H1 (cell line): Measurements from ENCODE around the gene DOK3. TPM values are rescaled to one million over a fixed set of nuclear protein-coding genes. Genes with fewer than 3 reads are reported as not detected.

ENCODE experiments used
- CTCF ChIA-PET: fragments of 300-600 bp; sonication (Branson Sonifier 250); formaldehyde crosslinking; loops from one replicate; lab custom pipeline; 2021; ENCODE audit not compliant: partially characterized antibody; lab: Charles Lee
- POLR2A ChIA-PET: fragments of 300-600 bp; sonication (Branson Sonifier 250); formaldehyde crosslinking; loops from one replicate; lab custom pipeline; 2021; ENCODE audit warnings: inconsistent platforms; ENCODE audit not compliant: partially characterized antibody; lab: Charles Lee
- DNase-seq, 2 experiments: peaks; one replicate each; pipeline versions ENCODE4 v3.0.0 to v3.0.0-alpha.2; 2010 to 2022; ENCODE audit warnings: low spot score in 2 of 2, low read depth in 1 of 2, mixed read lengths in 1 of 2
- FAIRE-seq: peaks from 2 replicates; lab custom pipeline; 2011; peaks lifted over from hg19 to GRCh38; lab: Jason Lieb, UNC
- H2AFZ ChIP-seq: 2 replicates; pipeline ENCODE4 v1.8.1; 2012; ENCODE audit warnings: low read length, inconsistent platforms
- H2AK5ac ChIP-seq: 2 replicates; pipeline ENCODE4 v1.6.1; 2013; ENCODE audit warnings: low read depth, low read length
- H2BK120ac ChIP-seq: replicated peaks from 2 replicates; pipeline ENCODE3; 2013; ENCODE audit warnings: low read depth, low read length, inconsistent platforms
- H2BK12ac ChIP-seq: 2 replicates; pipeline ENCODE4 v1.6.1; 2013; ENCODE audit warnings: low read depth, low read length
- H2BK15ac ChIP-seq: 2 replicates; pipeline ENCODE4 v1.6.1; 2013; ENCODE audit warnings: low read length
- H2BK20ac ChIP-seq: 2 replicates; pipeline ENCODE4 v1.6.1; 2013; ENCODE audit warnings: low read length
- H2BK5ac ChIP-seq: 2 replicates; pipeline ENCODE4 v1.6.1; 2013; ENCODE audit warnings: low read depth, low read length
- H3K14ac ChIP-seq: 2 replicates; pipeline ENCODE4 v1.6.1; 2013; ENCODE audit warnings: inconsistent platforms; ENCODE audit not compliant: insufficient read length
- H3K18ac ChIP-seq: 2 replicates; pipeline ENCODE4 v1.6.1; 2013; ENCODE audit warnings: low read length; ENCODE audit errors: extremely low read depth
- H3K23ac ChIP-seq: 2 replicates; pipeline ENCODE4 v1.6.1; 2013; ENCODE audit warnings: inconsistent platforms; ENCODE audit not compliant: insufficient read length
- H3K23me2 ChIP-seq: 2 replicates; pipeline ENCODE4 v1.6.1; 2013; ENCODE audit warnings: low read depth, low read length
- H3K27ac ChIP-seq: 2 replicates; pipeline ENCODE4 v1.6.1; 2011; ENCODE audit warnings: low read depth, low read length, inconsistent platforms
- H3K27me3 ChIP-seq, 4 experiments: replicated peaks in 1 of 4; 1 replicate in 1 of 4; 2 replicates in 3 of 4; pipeline versions ENCODE4 v1.6.1 to v1.8.1; 2011 to 2013; ENCODE audit warnings: low read length in 3 of 4, mild to moderate bottlenecking in 3 of 4, inconsistent platforms in 2 of 4, mixed read lengths in 2 of 4, moderate library complexity in 1 of 4; ENCODE audit not compliant: control insufficient read depth in 3 of 4, insufficient read depth in 3 of 4; ENCODE audit errors: extremely low read depth in 1 of 4
- H3K36me3 ChIP-seq, 4 experiments: 2 replicates each; pipeline versions ENCODE4 v1.6.1 to v1.8.1; 2011 to 2013; ENCODE audit warnings: mild to moderate bottlenecking in 4 of 4, low read length in 3 of 4, moderate library complexity in 2 of 4, control low read depth in 1 of 4, inconsistent platforms in 1 of 4; ENCODE audit not compliant: insufficient read depth in 4 of 4, control insufficient read depth in 2 of 4
- H3K4ac ChIP-seq: replicated peaks from 2 replicates; pipeline ENCODE3; 2013; ENCODE audit warnings: low read length, low read depth, mixed read lengths, inconsistent platforms; ENCODE audit not compliant: insufficient read length
- H3K4me1 ChIP-seq, 4 experiments: replicated peaks in 1 of 4; 1 replicate in 1 of 4; 2 replicates in 3 of 4; pipeline versions ENCODE4 v1.6.1 to v1.8.1; 2011 to 2013; ENCODE audit warnings: low read length in 3 of 4, inconsistent platforms in 2 of 4, mixed read lengths in 1 of 4; ENCODE audit not compliant: insufficient read depth in 4 of 4, control insufficient read depth in 3 of 4
- H3K4me2 ChIP-seq, 2 experiments: 2 replicates each; pipeline versions ENCODE4 v1.6.1 to v1.8.1; 2011 to 2013; ENCODE audit warnings: low read depth in 2 of 2, low read length in 2 of 2, control low read depth in 1 of 2, inconsistent platforms in 1 of 2, mild to moderate bottlenecking in 1 of 2; ENCODE audit not compliant: insufficient read depth in 1 of 2
- H3K4me3 ChIP-seq, 4 experiments: fragments of 200-600, 300-600 bp in 1 of 4; sonication (generic), shearing (Covaris generic), sonication (Bioruptor Twin) in 1 of 4; 2 replicates each; pipeline versions ENCODE4 v1.5.1 to v1.8.1; 2011 to 2016; ENCODE audit warnings: low read length in 4 of 4, low read depth in 3 of 4, control low read depth in 2 of 4, inconsistent platforms in 2 of 4, mild to moderate bottlenecking in 2 of 4, mixed read lengths in 1 of 4, moderate library complexity in 1 of 4; ENCODE audit not compliant: insufficient read depth in 2 of 4; ENCODE audit errors: extremely low read depth in 1 of 4
- H3K56ac ChIP-seq: replicated peaks from 2 replicates; pipeline ENCODE3; 2013; ENCODE audit warnings: low read depth, mild to moderate bottlenecking, mixed read lengths, low read length, inconsistent platforms; ENCODE audit not compliant: insufficient read length
- H3K79me1 ChIP-seq: 2 replicates; pipeline ENCODE4 v1.6.1; 2013; ENCODE audit warnings: low read depth, low read length, control low read depth
- H3K79me2 ChIP-seq, 2 experiments: 2 replicates each; pipeline versions ENCODE4 v1.6.1 to v1.8.1; 2012 to 2013; ENCODE audit warnings: low read length in 2 of 2, mild to moderate bottlenecking in 2 of 2, inconsistent platforms in 1 of 2; ENCODE audit not compliant: insufficient read depth in 2 of 2, control insufficient read depth in 1 of 2
- H3K9ac ChIP-seq, 4 experiments: replicated peaks in 1 of 4; 1 replicate in 1 of 4; 2 replicates in 3 of 4; pipeline versions ENCODE4 v1.6.1 to v1.8.1; 2011 to 2013; ENCODE audit warnings: low read depth in 3 of 4, low read length in 3 of 4, control low read depth in 2 of 4, mild to moderate bottlenecking in 2 of 4, moderate library complexity in 2 of 4, inconsistent platforms in 1 of 4; ENCODE audit errors: extremely low read depth in 1 of 4
- H3K9me3 ChIP-seq, 2 experiments: 2 replicates each; pipeline versions ENCODE4 v1.6.1 to v1.8.1; 2012 to 2013; ENCODE audit warnings: mild to moderate bottlenecking in 2 of 2, moderate library complexity in 2 of 2, control low read depth in 1 of 2, inconsistent platforms in 1 of 2, low read depth in 1 of 2, low read length in 1 of 2, mixed read lengths in 1 of 2; ENCODE audit not compliant: insufficient read depth in 2 of 2
- H4K20me1 ChIP-seq, 2 experiments: replicated peaks in 1 of 2; 2 replicates each; pipeline versions ENCODE3 to v1.8.1; 2011 to 2013; ENCODE audit warnings: inconsistent platforms in 2 of 2, low read length in 2 of 2, mild to moderate bottlenecking in 1 of 2; ENCODE audit not compliant: insufficient read depth in 2 of 2, control insufficient read depth in 1 of 2
- H4K5ac ChIP-seq: 2 replicates; pipeline ENCODE4 v1.6.1; 2013; ENCODE audit warnings: low read length, low read depth, mixed read lengths, inconsistent platforms; ENCODE audit not compliant: insufficient read length
- H4K8ac ChIP-seq: 2 replicates; pipeline ENCODE4 v1.8.0; 2013; ENCODE audit warnings: mild to moderate bottlenecking, moderate library complexity, low read length, inconsistent platforms; ENCODE audit not compliant: insufficient read depth; ENCODE audit errors: extremely low read depth
- H4K91ac ChIP-seq: replicated peaks from 2 replicates; pipeline ENCODE3; 2013; ENCODE audit warnings: low read length, mixed read lengths, inconsistent platforms; ENCODE audit not compliant: insufficient read length
- CHD2 ChIP-seq: IDR thresholded peaks from 2 replicates; pipeline ENCODE4 v1.6.1; 2012; ENCODE audit warnings: low read length, improper control_type of control experiment
- EP300 ChIP-seq, 2 experiments: IDR thresholded peaks; 1 replicate in 1 of 2; 2 replicates in 1 of 2; pipeline ENCODE4 v1.6.1; 2011 to 2012; ENCODE audit warnings: low read depth in 2 of 2, low read length in 2 of 2, mild to moderate bottlenecking in 2 of 2, borderline replicate concordance in 1 of 2, inconsistent platforms in 1 of 2, moderate library complexity in 1 of 2
- GABPA ChIP-seq: IDR thresholded peaks from 2 replicates; pipeline ENCODE4 v1.6.1; 2011; ENCODE audit warnings: mild to moderate bottlenecking, low read length, moderate library complexity, borderline replicate concordance; ENCODE audit not compliant: insufficient read depth
- NANOG ChIP-seq: IDR thresholded peaks from 2 replicates; pipeline ENCODE4 v1.6.1; 2011; ENCODE audit warnings: low read length, low read depth, mild to moderate bottlenecking, inconsistent platforms; ENCODE audit not compliant: insufficient read depth, poor library complexity, severe bottlenecking
- RBBP5 ChIP-seq: IDR thresholded peaks from 2 replicates; pipeline ENCODE4 v1.7.1; 2012; ENCODE audit warnings: low read depth, mild to moderate bottlenecking, inconsistent platforms, low read length, moderate library complexity, borderline replicate concordance
- SIN3A ChIP-seq, 2 experiments: IDR thresholded peaks in 1 of 2; conservative IDR thresholded peaks in 1 of 2; 2 replicates each; pipeline ENCODE4 v1.6.1; 2011 to 2012; ENCODE audit warnings: low read length in 2 of 2, improper control_type of control experiment in 1 of 2, low read depth in 1 of 2, mild to moderate bottlenecking in 1 of 2
- SP4 ChIP-seq: IDR thresholded peaks from 2 replicates; pipeline ENCODE4 v1.6.1; 2012; ENCODE audit warnings: low read length, inconsistent platforms
- WGBS, 2 experiments: shearing (Covaris generic) in 1 of 2; methylation state at CpG; one replicate each; pipeline versions ENCODE4 v1.1.6 to v1.1.7; 2013 to 2015; ENCODE audit warnings: low lambda C conversion rate in 2 of 2, mixed read lengths in 2 of 2, inconsistent platforms in 1 of 2, low coverage in 1 of 2, missing lambda C conversion rate in 1 of 2; ENCODE audit not compliant: insufficient replicate concordance in 2 of 2, insufficient coverage in 1 of 2, insufficient read length in 1 of 2; ENCODE audit errors: extremely low coverage in 1 of 2, missing lambda C conversion rate in 1 of 2; 5-methylcytosine and 5-hydroxymethylcytosine counted together
- polyA plus RNA-seq, 7 experiments: library from polyadenylated mRNA; depleted of rRNA in 3 of 7; stranded (reverse) in 5 of 7; unstranded in 2 of 7; fragments of >200 nt in 5 of 7; fragments of 200-250 nt in 2 of 7; gene quantifications; 1 replicate in 5 of 7; 2 replicates in 1 of 7; 4 replicates in 1 of 7; pipeline versions ENCODE4 v1.2.1 to v1.2.3, GENCODE V29; 2011 to 2013; ENCODE audit warnings: missing spikeins in 2 of 7, mixed read lengths in 2 of 7
- total RNA-seq: library from RNA; stranded (reverse); fragmentation: NEBNext Ultra II Directional; extraction: Animal tissue kit (Norgen Biotek cat#: 25700); gene quantifications from 2 replicates; pipeline ENCODE4 v1.2.1, GENCODE V29; 2021

The DOK3 gene
- total and polyA plus RNA-seq, 2 of the 8 experiments (the other 6 are each of a cell fraction or from before 2014, with no cell fraction given) = 4.2 to 6.4 TPM

GRCh38 chr5:177514541-177514940 is 4.9 kb upstream of the DOK3 start:
- H3K27me3 ChIP-seq = no peaks in the 10 kb centered on the region
- H2AFZ ChIP-seq = no peak overlapping the region
- peaks cover 5% of the 10 kb centered on the region; the same call in 1 of the 2 replicates for H3K79me1 ChIP-seq
- H4K8ac ChIP-seq = peak overlapping the region; percentile 53; the same call in 1 of the 2 replicates
- no peak overlapping the region for H4K91ac ChIP-seq
- FAIRE-seq (no peak), DNase-seq (no peak)
- H3K4me1 ChIP-seq = peaks cover 4 to 11% (median 6%) of the 10 kb centered on the region in 4 experiments; a peak in 6 of 7 replicates
- no peak overlapping the region for H3K4me3 ChIP-seq
- H3K4ac ChIP-seq = no peak overlapping the region
- no peak overlapping the region for H2BK5ac ChIP-seq
- no peak overlapping the region for H2BK15ac ChIP-seq
- no peak overlapping the region for H2BK20ac ChIP-seq
- H3K79me2 ChIP-seq = peaks cover 0 to 9% of the 10 kb centered on the region in 2 experiments; a peak in 1 of 4 replicates
- H2BK12ac ChIP-seq = no peak overlapping the region
- CTCF ChIA-PET = interaction anchor here (0.5 to 20.8 kb wide), 5 partner anchors 9 to 40 kb away, joined by 3 to 306 read pairs (median 4); no protein-coding TSS in a partner anchor
- TF ChIP-seq RBBP5 = no peak
- no peak for TF ChIP-seq NANOG
- TF ChIP-seq EP300 (IDR thresholded peaks at IDR 0.05; ENCODE audit: borderline replicate concordance in 1 of 2, low read depth in 2 of 2, low read length in 2 of 2) = no peak
- TF ChIP-seq SIN3A (conservative IDR thresholded peaks at IDR 0.05 in 1 of 2, IDR thresholded peaks at IDR 0.05 in 1 of 2; ENCODE audit: low read depth in 1 of 2, low read length in 2 of 2) = no peak
- no peak for TF ChIP-seq SP4
- no peak for TF ChIP-seq GABPA
- no peak for TF ChIP-seq CHD2
- no peak overlapping the region for H3K4me2 ChIP-seq
- H4K5ac ChIP-seq = no peak overlapping the region
- H2AK5ac ChIP-seq = no peak overlapping the region
- H3K18ac ChIP-seq = no peak overlapping the region
- H3K23me2 ChIP-seq = peaks cover 8% of the 10 kb centered on the region
- H4K20me1 ChIP-seq = peaks cover 0 to 14% of the 10 kb centered on the region in 2 experiments
- no peak overlapping the region for H3K14ac ChIP-seq
- no peak overlapping the region for H3K56ac ChIP-seq
- H3K27ac ChIP-seq = no peak overlapping the region
- H3K23ac ChIP-seq = no peak overlapping the region
- H3K9me3 ChIP-seq = no peaks in the 10 kb centered on the region
- no peak overlapping the region for H3K9ac ChIP-seq
- POLR2A ChIA-PET = interaction anchor here (0.8 to 4.7 kb wide), 7 partner anchors 11 to 26 kb away, joined by 3 to 53 read pairs (median 3); partner anchors contain the start of gene PDLIM7
- 93% methylated on average over 11 of the region's 11 CpGs; no CpG with 5 or more reads in 1 of the 2 experiments for WGBS, 2 experiments
- H2BK120ac ChIP-seq = no peak overlapping the region
- peaks cover 27 to 56% (median 47%) of the 10 kb centered on the region in 4 experiments for H3K36me3 ChIP-seq
